Endodermal cell (in vitro differentiated cells): ENCODE data around the gene ANG. TPM values are rescaled to one million over a fixed set of nuclear protein-coding genes. Genes with fewer than 3 reads are reported as not detected.

Source experiments
- DNase-seq: peaks from one replicate; pipeline ENCODE4 v3.0.0-alpha.2; 2017
- H3K27ac ChIP-seq: 2 replicates; pipeline ENCODE4 v1.5.1; 2013; ENCODE audit warnings: mild to moderate bottlenecking, low read depth, low read length, moderate library complexity
- H3K27me3 ChIP-seq: 2 replicates; pipeline ENCODE4 v1.6.1; 2013; ENCODE audit warnings: mild to moderate bottlenecking, low read length, moderate library complexity; ENCODE audit not compliant: insufficient read depth, control insufficient read depth, poor library complexity, severe bottlenecking
- H3K36me3 ChIP-seq: 2 replicates; pipeline ENCODE4 v1.7.0; 2013; ENCODE audit warnings: mild to moderate bottlenecking, low read length, moderate library complexity; ENCODE audit not compliant: control insufficient read depth, insufficient read depth
- H3K4me1 ChIP-seq: one replicate; pipeline ENCODE4 v1.7.0; 2013; ENCODE audit warnings: low read length; ENCODE audit not compliant: control insufficient read depth, insufficient read depth
- H3K4me3 ChIP-seq: 2 replicates; pipeline ENCODE4 v1.5.1; 2013; ENCODE audit warnings: mild to moderate bottlenecking, low read length, moderate library complexity
- H3K9ac ChIP-seq: 2 replicates; pipeline ENCODE4 v1.6.1; 2013; ENCODE audit warnings: mild to moderate bottlenecking, low read length, moderate library complexity; ENCODE audit not compliant: poor library complexity, severe bottlenecking; ENCODE audit errors: extremely low read depth
- H3K9me3 ChIP-seq: 2 replicates; pipeline ENCODE4 v1.6.1; 2013; ENCODE audit warnings: mild to moderate bottlenecking, low read length, moderate library complexity; ENCODE audit not compliant: control insufficient read depth
- H3K27ac Mint-ChIP-seq: 2 replicates; pipeline ENCODE4 v1.8.0; 2020; ENCODE audit warnings: mixed read lengths
- H3K27me3 Mint-ChIP-seq: 2 replicates; pipeline ENCODE4 v1.8.0; 2021; ENCODE audit warnings: mild to moderate bottlenecking, mixed read lengths; ENCODE audit not compliant: insufficient read depth
- H3K36me3 Mint-ChIP-seq: 2 replicates; pipeline ENCODE4 v1.8.0; 2020; ENCODE audit warnings: low read depth, mixed read lengths
- H3K4me1 Mint-ChIP-seq: 2 replicates; pipeline ENCODE4 v1.8.0; 2020; ENCODE audit warnings: mixed read lengths
- H3K4me3 Mint-ChIP-seq: 2 replicates; pipeline ENCODE4 v1.8.0; 2020; ENCODE audit warnings: mild to moderate bottlenecking, moderate library complexity, mixed read lengths
- H3K9me3 Mint-ChIP-seq: 2 replicates; pipeline ENCODE4 v1.8.0; 2020; ENCODE audit warnings: mild to moderate bottlenecking, mixed read lengths
- WGBS, 2 experiments: methylation state at CpG; one replicate each; pipeline versions ENCODE4 v1.1.5 to v1.1.7; 2013; ENCODE audit warnings: missing lambda C conversion rate in 2 of 2, mixed read lengths in 1 of 2; ENCODE audit not compliant: insufficient coverage in 1 of 2, insufficient read length in 1 of 2; 5-methylcytosine and 5-hydroxymethylcytosine counted together
- total RNA-seq, 2 donors: library from RNA; stranded (reverse); fragmentation: NEBNext Ultra II Directional in 1 of 2; extraction: Animal tissue kit (Norgen Biotek cat#: 25700) in 1 of 2; gene quantifications; 2 replicates in 1 of 2; 3 replicates in 1 of 2; pipeline ENCODE4 v1.2.1, GENCODE V29; 2021
- TF ChIP-seq, protein P1 (sequence below): fragments of 200-600 bp; sonication (generic); conservative IDR thresholded peaks from 2 replicates; pipeline ENCODE4 v1.5.0; 2021; ENCODE audit warnings: antibody characterized with exemption, mild to moderate bottlenecking

The ANG gene
- total RNA-seq, 2 donors from 2014 or later = 2.6 to 3.4 TPM

DNA sequence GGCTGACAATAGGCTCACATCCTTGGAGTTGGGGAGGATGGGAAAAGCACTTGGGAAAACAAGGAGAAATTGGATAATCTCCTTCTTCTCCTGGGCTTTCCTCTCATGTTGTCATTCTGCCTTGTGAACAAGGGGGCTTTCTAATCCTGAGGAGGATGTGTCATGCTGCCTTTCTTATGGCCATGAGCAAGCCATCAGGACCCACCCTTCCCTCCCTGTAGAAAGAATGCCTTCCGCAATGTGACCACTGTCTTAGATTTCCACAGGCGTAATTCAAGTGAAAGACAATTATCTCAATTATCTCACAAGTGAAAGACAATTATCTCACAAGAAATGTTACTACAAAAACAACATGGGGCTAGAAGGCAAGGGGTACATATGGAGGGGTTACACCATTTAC lies 44.0 kb upstream of the ANG start:
- TF ChIP-seq, protein P1, sequence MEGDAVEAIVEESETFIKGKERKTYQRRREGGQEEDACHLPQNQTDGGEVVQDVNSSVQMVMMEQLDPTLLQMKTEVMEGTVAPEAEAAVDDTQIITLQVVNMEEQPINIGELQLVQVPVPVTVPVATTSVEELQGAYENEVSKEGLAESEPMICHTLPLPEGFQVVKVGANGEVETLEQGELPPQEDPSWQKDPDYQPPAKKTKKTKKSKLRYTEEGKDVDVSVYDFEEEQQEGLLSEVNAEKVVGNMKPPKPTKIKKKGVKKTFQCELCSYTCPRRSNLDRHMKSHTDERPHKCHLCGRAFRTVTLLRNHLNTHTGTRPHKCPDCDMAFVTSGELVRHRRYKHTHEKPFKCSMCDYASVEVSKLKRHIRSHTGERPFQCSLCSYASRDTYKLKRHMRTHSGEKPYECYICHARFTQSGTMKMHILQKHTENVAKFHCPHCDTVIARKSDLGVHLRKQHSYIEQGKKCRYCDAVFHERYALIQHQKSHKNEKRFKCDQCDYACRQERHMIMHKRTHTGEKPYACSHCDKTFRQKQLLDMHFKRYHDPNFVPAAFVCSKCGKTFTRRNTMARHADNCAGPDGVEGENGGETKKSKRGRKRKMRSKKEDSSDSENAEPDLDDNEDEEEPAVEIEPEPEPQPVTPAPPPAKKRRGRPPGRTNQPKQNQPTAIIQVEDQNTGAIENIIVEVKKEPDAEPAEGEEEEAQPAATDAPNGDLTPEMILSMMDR = no peak
- H3K27me3 Mint-ChIP-seq = no peaks in the 10 kb centered on the region
- no peak overlapping the region for H3K9ac ChIP-seq
- peak; percentile 45 for DNase-seq
- no peak overlapping the region for H3K4me3 Mint-ChIP-seq
- H3K9me3 Mint-ChIP-seq = no peaks in the 10 kb centered on the region
- H3K36me3 ChIP-seq = no peaks in the 10 kb centered on the region
- WGBS, 2 experiments = 58% methylated on average over 2 of the region's 2 CpGs; no CpG with 5 or more reads in 1 of the 2 experiments
- peak overlapping the region; percentile 75 for H3K4me3 ChIP-seq
- peaks cover 18% of the 10 kb centered on the region for H3K4me1 ChIP-seq
- H3K27me3 ChIP-seq = no peaks in the 10 kb centered on the region
- H3K27ac Mint-ChIP-seq = peak overlapping the region; percentile 44
- peaks cover 43% of the 10 kb centered on the region for H3K4me1 Mint-ChIP-seq
- H3K27ac ChIP-seq = no peak overlapping the region
- H3K9me3 ChIP-seq = no peaks in the 10 kb centered on the region
- no peaks in the 10 kb centered on the region for H3K36me3 Mint-ChIP-seq

DNA sequence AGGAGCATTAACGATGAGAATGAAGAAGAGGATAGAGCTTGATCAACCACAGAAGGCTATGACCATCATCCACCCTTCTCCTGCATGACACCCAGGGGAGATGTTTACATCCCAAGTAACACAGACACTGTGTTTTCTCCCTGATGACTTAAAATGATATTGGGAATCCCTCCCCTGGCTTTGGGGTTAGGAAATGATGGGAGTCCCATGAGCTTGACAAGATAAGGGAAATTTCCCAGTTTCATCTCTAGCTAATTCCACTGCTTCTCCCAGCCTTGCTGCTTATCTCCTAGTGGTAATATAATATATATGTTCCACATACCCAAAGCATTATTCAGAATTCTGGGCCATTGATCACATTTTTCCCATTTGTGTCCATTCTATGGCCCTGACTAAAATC lies 43.1 kb upstream of the ANG start:
- no peak overlapping the region for H3K27ac ChIP-seq
- no peaks in the 10 kb centered on the region for H3K9me3 Mint-ChIP-seq
- H3K27ac Mint-ChIP-seq = peak overlapping the region; percentile 44
- H3K4me3 ChIP-seq = no peak overlapping the region
- no peak for DNase-seq
- H3K9ac ChIP-seq = no peak overlapping the region
- peaks cover 43% of the 10 kb centered on the region for H3K4me1 Mint-ChIP-seq
- H3K36me3 ChIP-seq = no peaks in the 10 kb centered on the region
- H3K27me3 Mint-ChIP-seq = no peaks in the 10 kb centered on the region
- H3K36me3 Mint-ChIP-seq = no peaks in the 10 kb centered on the region
- H3K27me3 ChIP-seq = no peaks in the 10 kb centered on the region
- no peak overlapping the region for H3K4me3 Mint-ChIP-seq
- H3K4me1 ChIP-seq = peaks cover 18% of the 10 kb centered on the region
- TF ChIP-seq, protein P1 = no peak
- WGBS, 2 experiments = 80 to 82% methylated on average over 1 of the region's 1 CpG
- no peaks in the 10 kb centered on the region for H3K9me3 ChIP-seq

DNA sequence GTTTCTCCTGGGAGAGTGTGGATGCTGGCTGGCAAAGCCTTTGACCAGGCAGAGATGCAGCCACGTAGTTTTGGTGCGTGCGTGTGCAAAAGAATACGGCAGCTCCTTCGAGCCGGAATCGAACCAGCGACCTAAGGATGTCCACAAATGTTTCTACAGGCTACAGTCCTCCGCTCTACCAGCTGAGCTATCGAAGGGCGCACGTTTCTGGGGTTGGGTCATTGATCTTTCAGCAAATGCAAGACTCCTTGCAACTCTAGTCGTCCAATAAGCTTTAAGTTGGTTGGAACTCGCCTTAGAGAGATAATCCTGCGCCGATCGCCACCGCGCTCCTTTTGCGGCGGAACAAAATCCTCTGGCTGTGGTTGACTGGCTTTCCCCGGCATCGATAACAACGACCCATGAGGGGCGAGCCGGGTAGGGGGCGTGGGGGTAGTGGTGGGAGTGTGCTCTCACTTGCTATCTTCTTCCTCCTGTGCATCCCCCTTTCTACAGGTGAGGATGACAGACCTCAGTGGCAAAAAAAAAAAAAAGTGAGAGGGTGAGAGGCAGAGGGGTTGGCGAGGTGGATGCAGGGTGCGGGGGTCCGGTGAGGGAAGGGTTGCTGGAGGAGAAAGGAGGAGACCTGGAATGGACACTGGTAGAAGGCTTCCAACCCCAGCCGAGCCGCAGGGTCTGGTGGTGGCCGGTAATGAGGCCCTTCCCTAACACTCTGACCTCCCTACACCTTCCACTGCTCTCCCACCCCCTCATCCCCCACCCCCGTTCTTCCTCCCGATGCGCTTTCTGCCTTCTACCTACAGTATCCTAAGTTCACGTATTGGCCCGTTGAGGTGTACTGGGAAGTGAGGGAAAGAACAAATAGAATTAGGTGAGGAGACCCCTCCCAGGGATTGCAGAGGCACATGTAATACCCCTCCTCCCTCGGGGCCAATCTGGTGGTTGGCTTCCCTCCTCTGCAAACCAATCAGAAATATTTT lies 35.3 kb upstream of the ANG start:
- H3K4me1 Mint-ChIP-seq = peaks cover 13% of the 10 kb centered on the region
- peaks cover 4% of the 10 kb centered on the region for H3K4me1 ChIP-seq
- H3K9me3 Mint-ChIP-seq = no peaks in the 10 kb centered on the region
- TF ChIP-seq, protein P1 = no peak
- 1 to 7% methylated on average over 7 to 30 of the region's 39 CpGs for WGBS, 2 experiments
- H3K27ac ChIP-seq = no peak overlapping the region
- no peaks in the 10 kb centered on the region for H3K9me3 ChIP-seq
- H3K27me3 ChIP-seq = peaks cover 7% of the 10 kb centered on the region
- H3K4me3 Mint-ChIP-seq = peak overlapping the region; percentile 84
- H3K4me3 ChIP-seq = peak overlapping the region; percentile 81
- peak overlapping the region; percentile 35 for H3K9ac ChIP-seq
- H3K36me3 ChIP-seq = no peaks in the 10 kb centered on the region
- H3K36me3 Mint-ChIP-seq = no peaks in the 10 kb centered on the region
- H3K27me3 Mint-ChIP-seq = peaks cover 31% of the 10 kb centered on the region
- H3K27ac Mint-ChIP-seq = peak overlapping the region; percentile 72
- DNase-seq = peak; percentile 96
